H9 (cell line): Measurements from ENCODE around the gene MEF2C. TPM values are rescaled to one million over a fixed set of nuclear protein-coding genes. Genes with fewer than 3 reads are reported as not detected.

ENCODE experiments used
- DNase-seq: peaks from one replicate; pipeline ENCODE4 v3.0.0-alpha.2; 2017
- H2AFZ ChIP-seq: one replicate; pipeline ENCODE4 v1.6.1; 2013; ENCODE audit warnings: mild to moderate bottlenecking, low read length, control low read depth, moderate library complexity
- H2AK5ac ChIP-seq: 2 replicates; pipeline ENCODE4 v1.6.1; 2013; ENCODE audit warnings: low read length, control low read depth, mixed read lengths; ENCODE audit not compliant: insufficient read length
- H2BK120ac ChIP-seq: one replicate; pipeline ENCODE4 v1.6.1; 2013; ENCODE audit warnings: low read depth, mild to moderate bottlenecking, low read length, control low read depth, inconsistent platforms; ENCODE audit not compliant: poor library complexity, severe bottlenecking
- H2BK12ac ChIP-seq: 2 replicates; pipeline ENCODE4 v1.6.1; 2013; ENCODE audit warnings: low read length, control low read depth, mixed read lengths, low read depth; ENCODE audit not compliant: insufficient read length
- H2BK15ac ChIP-seq: 2 replicates; pipeline ENCODE4 v1.6.1; 2013; ENCODE audit warnings: low read depth, low read length, control low read depth
- H2BK20ac ChIP-seq: one replicate; pipeline ENCODE4 v1.6.1; 2013; ENCODE audit warnings: low read depth, mild to moderate bottlenecking, low read length, control low read depth, inconsistent platforms; ENCODE audit not compliant: poor library complexity, severe bottlenecking
- H2BK5ac ChIP-seq: 2 replicates; pipeline ENCODE4 v1.6.1; 2013; ENCODE audit warnings: low read length, control low read depth, mixed read lengths; ENCODE audit not compliant: insufficient read length
- H3K14ac ChIP-seq: 2 replicates; pipeline ENCODE4 v1.6.1; 2013; ENCODE audit warnings: low read length, control low read depth; ENCODE audit not compliant: insufficient read depth
- H3K18ac ChIP-seq: 2 replicates; pipeline ENCODE4 v1.6.1; 2013; ENCODE audit warnings: low read depth, mild to moderate bottlenecking, mixed read lengths, low read length, control low read depth; ENCODE audit not compliant: insufficient read length
- H3K23ac ChIP-seq: 2 replicates; pipeline ENCODE4 v1.6.1; 2013; ENCODE audit warnings: low read length, control low read depth, mixed read lengths, low read depth; ENCODE audit not compliant: insufficient read length
- H3K23me2 ChIP-seq: 2 replicates; pipeline ENCODE4 v1.6.1; 2013; ENCODE audit warnings: low read depth, mild to moderate bottlenecking, mixed read lengths, low read length, control low read depth; ENCODE audit not compliant: insufficient read length, poor library complexity, severe bottlenecking
- H3K27ac ChIP-seq: 2 replicates; pipeline ENCODE4 v1.5.1; 2013; ENCODE audit warnings: low read length, control low read depth, mixed read lengths, low read depth; ENCODE audit not compliant: insufficient read length
- H3K27me3 ChIP-seq: 2 replicates; pipeline ENCODE4 v1.6.1; 2013; ENCODE audit warnings: low read length, control low read depth, inconsistent platforms; ENCODE audit not compliant: insufficient read depth
- H3K4ac ChIP-seq: 2 replicates; pipeline ENCODE4 v1.6.1; 2013; ENCODE audit warnings: low read depth, mild to moderate bottlenecking, control low read depth, inconsistent platforms, low read length, moderate library complexity
- H3K4me1 ChIP-seq: 2 replicates; pipeline ENCODE4 v1.6.1; 2013; ENCODE audit warnings: low read length, control low read depth, inconsistent platforms; ENCODE audit not compliant: insufficient read depth
- H3K4me2 ChIP-seq: 2 replicates; pipeline ENCODE4 v1.6.1; 2013; ENCODE audit warnings: low read length, control low read depth, mixed read lengths; ENCODE audit not compliant: insufficient read length, insufficient read depth
- H3K56ac ChIP-seq: 2 replicates; pipeline ENCODE4 v1.6.1; 2013; ENCODE audit warnings: low read depth, mild to moderate bottlenecking, mixed read lengths, low read length, control low read depth; ENCODE audit not compliant: insufficient read length
- H3K79me1 ChIP-seq: 2 replicates; pipeline ENCODE4 v1.6.1; 2013; ENCODE audit warnings: low read depth, mild to moderate bottlenecking, moderate library complexity, low read length, control low read depth, inconsistent platforms; ENCODE audit not compliant: insufficient read depth, poor library complexity, severe bottlenecking
- H3K79me2 ChIP-seq: 2 replicates; pipeline ENCODE4 v1.6.1; 2013; ENCODE audit warnings: low read length, control low read depth, inconsistent platforms; ENCODE audit not compliant: insufficient read depth
- H3K9ac ChIP-seq: 2 replicates; pipeline ENCODE4 v1.6.1; 2013; ENCODE audit warnings: low read length, control low read depth, mixed read lengths; ENCODE audit not compliant: insufficient read length; ENCODE audit errors: extremely low read depth
- H3K9me3 ChIP-seq: one replicate; pipeline ENCODE4 v1.6.1; 2013; ENCODE audit warnings: low read depth, low read length, inconsistent platforms; ENCODE audit not compliant: control insufficient read depth
- H3T11ph ChIP-seq: one replicate; pipeline ENCODE4 v1.6.1; 2013; ENCODE audit warnings: mild to moderate bottlenecking, low read length, control low read depth, inconsistent platforms
- H4K20me1 ChIP-seq: one replicate; pipeline ENCODE4 v1.6.1; 2013; ENCODE audit not compliant: control insufficient read depth, insufficient read length, insufficient read depth
- H4K5ac ChIP-seq: 2 replicates; pipeline ENCODE4 v1.6.1; 2013; ENCODE audit warnings: low read depth, mild to moderate bottlenecking, mixed read lengths, low read length, control low read depth; ENCODE audit not compliant: insufficient read length
- H4K8ac ChIP-seq: replicated peaks from 2 replicates; pipeline ENCODE4 v1.6.1; 2013; ENCODE audit warnings: low read length, control low read depth, mixed read lengths, low read depth; ENCODE audit not compliant: insufficient read length
- H4K91ac ChIP-seq: 2 replicates; pipeline ENCODE4 v1.6.1; 2013; ENCODE audit warnings: low read depth, mild to moderate bottlenecking, moderate library complexity, mixed read lengths, low read length, control low read depth; ENCODE audit not compliant: insufficient read length
- H3K27ac Mint-ChIP-seq, 3 experiments: 2 replicates in 2 of 3; 3 replicates in 1 of 3; pipeline ENCODE4 v1.8.0; 2020 to 2021; ENCODE audit warnings: mixed read lengths in 3 of 3, mild to moderate bottlenecking in 1 of 3, moderate library complexity in 1 of 3
- H3K27me3 Mint-ChIP-seq: 2 replicates; pipeline ENCODE4 v1.8.0; 2021; ENCODE audit warnings: low read depth, mild to moderate bottlenecking, moderate library complexity, mixed read lengths
- H3K36me3 Mint-ChIP-seq, 3 experiments: 2 replicates in 2 of 3; 3 replicates in 1 of 3; pipeline ENCODE4 v1.8.0; 2020 to 2021; ENCODE audit warnings: low read depth in 3 of 3, mixed read lengths in 3 of 3; ENCODE audit not compliant: insufficient read depth in 1 of 3
- H3K4me1 Mint-ChIP-seq, 2 experiments: 2 replicates each; pipeline ENCODE4 v1.8.0; 2020; ENCODE audit warnings: mixed read lengths in 2 of 2
- H3K4me3 Mint-ChIP-seq, 2 experiments: 2 replicates in 1 of 2; 3 replicates in 1 of 2; pipeline ENCODE4 v1.8.0; 2020 to 2021; ENCODE audit warnings: mild to moderate bottlenecking in 2 of 2, mixed read lengths in 2 of 2, moderate library complexity in 1 of 2
- H3K9me3 Mint-ChIP-seq, 2 experiments: 2 replicates in 1 of 2; 3 replicates in 1 of 2; pipeline ENCODE4 v1.8.0; 2020; ENCODE audit warnings: mild to moderate bottlenecking in 2 of 2, mixed read lengths in 2 of 2, moderate library complexity in 1 of 2
- CTCF ChIP-seq: fragments of 200-600 bp; sonication (generic); conservative IDR thresholded peaks from 3 replicates; pipeline ENCODE4 v1.8.0; 2021; ENCODE audit warnings: antibody characterized with exemption, mild to moderate bottlenecking
- WGBS: extraction: QIAGEN DNeasy Blood & Tissue Kit; methylation state at CpG from one replicate; pipeline ENCODE4 v1.1.7; 2013; ENCODE audit warnings: missing lambda C conversion rate, low lambda C conversion rate, mixed read lengths; ENCODE audit not compliant: insufficient read length; ENCODE audit errors: extremely low coverage; 5-methylcytosine and 5-hydroxymethylcytosine counted together
- total RNA-seq: library from RNA; stranded (reverse); gene quantifications from 2 replicates; pipeline ENCODE4 v1.2.1, GENCODE V29; 2021

Gene MEF2C
- total RNA-seq, 1 experiment from 2014 or later, result 0.11 TPM

- no peak overlapping the region for H3K14ac ChIP-seq
- H2AFZ ChIP-seq, result no peak overlapping the region
- no peaks in the 10 kb centered on the region for H3K79me2 ChIP-seq
- no peak overlapping the region for H4K91ac ChIP-seq
- Mint-ChIP-seq H3K27ac (no peak overlapping the region), H3K4me1 (peaks cover 15 to 21% of the 10 kb centered on the region in 2 experiments), H3K36me3 (no peaks in the 10 kb centered on the region), H3K9me3 (no peaks in the 10 kb centered on the region), H3K27me3 (peaks cover 14% of the 10 kb centered on the region), H3K4me3 (no peak overlapping the region)
- H3K56ac ChIP-seq, result no peak overlapping the region
- WGBS, result no CpG with 5 or more reads among the region's 3 CpGs
- H3K9ac ChIP-seq, result no peak overlapping the region
- no peak overlapping the region for H2BK20ac ChIP-seq
- H2BK12ac ChIP-seq, result no peak overlapping the region
- H3K27ac ChIP-seq, result no peak overlapping the region
- H3K9me3 ChIP-seq, result no peaks in the 10 kb centered on the region
- H4K5ac ChIP-seq, result no peak overlapping the region
- H3K23ac ChIP-seq, result no peak overlapping the region
- H2BK120ac ChIP-seq, result no peak overlapping the region
- no peak overlapping the region for H2BK15ac ChIP-seq
- no peaks in the 10 kb centered on the region for H3K79me1 ChIP-seq
- H4K20me1 ChIP-seq, result no peaks in the 10 kb centered on the region
- no peak overlapping the region for H2AK5ac ChIP-seq
- H4K8ac ChIP-seq, result no peak overlapping the region
- H3K4ac ChIP-seq, result no peak overlapping the region
- no peak overlapping the region for H3T11ph ChIP-seq
- no peak overlapping the region for H2BK5ac ChIP-seq
- no peak overlapping the region for H3K18ac ChIP-seq
- H3K23me2 ChIP-seq, result no peaks in the 10 kb centered on the region
- peaks cover 4% of the 10 kb centered on the region; the same call in 1 of the 2 replicates for H3K27me3 ChIP-seq
- H3K4me1 ChIP-seq, result peaks cover 2% of the 10 kb centered on the region
- no peak for TF ChIP-seq CTCF
- DNase-seq, result no peak
- no peak overlapping the region for H3K4me2 ChIP-seq
These were observed 157.5 kb downstream of the MEF2C start for GRCh38 chr5:88725454-88725853.
